ENCODE measurements around the gene STUB1.

The STUB1 gene

DNA sequence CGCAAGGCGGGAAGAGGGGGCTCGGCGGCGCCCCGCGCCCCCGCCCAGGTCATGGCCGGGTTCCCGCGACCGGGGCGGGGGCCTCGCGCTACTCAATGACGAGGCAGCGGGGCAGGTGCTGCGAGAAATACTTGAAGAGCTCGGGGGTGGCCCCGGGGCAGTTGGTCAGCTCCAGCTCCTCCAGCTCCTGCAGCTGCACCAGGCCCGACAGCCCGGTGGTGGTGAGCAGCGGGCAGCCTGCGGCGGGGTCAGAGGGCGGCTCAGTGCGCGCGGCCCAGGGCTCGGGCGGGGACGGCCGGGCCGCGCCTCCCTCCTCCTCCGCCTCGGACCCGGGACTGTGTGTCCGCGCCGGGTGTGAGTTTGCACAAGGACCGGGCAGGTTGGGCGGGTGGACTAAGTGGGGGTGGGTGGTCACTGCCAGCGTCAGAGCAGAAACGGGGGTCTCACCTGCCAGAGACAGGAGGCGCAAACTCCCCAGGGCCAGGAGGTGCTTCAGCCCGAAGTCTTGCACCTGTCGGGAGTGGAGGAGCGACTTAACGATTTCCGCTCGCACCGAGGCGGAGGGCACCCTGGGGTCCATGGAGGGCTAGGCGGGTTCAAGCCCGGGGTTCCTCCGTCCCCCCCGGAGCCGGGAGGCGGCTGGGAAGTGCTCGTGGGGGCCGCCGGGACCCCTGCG, 14.1 kb downstream of the STUB1 start:
- no peak for DNase-seq (ENCODE audit: low spot score)
- FAIRE-seq = no peak

DNA sequence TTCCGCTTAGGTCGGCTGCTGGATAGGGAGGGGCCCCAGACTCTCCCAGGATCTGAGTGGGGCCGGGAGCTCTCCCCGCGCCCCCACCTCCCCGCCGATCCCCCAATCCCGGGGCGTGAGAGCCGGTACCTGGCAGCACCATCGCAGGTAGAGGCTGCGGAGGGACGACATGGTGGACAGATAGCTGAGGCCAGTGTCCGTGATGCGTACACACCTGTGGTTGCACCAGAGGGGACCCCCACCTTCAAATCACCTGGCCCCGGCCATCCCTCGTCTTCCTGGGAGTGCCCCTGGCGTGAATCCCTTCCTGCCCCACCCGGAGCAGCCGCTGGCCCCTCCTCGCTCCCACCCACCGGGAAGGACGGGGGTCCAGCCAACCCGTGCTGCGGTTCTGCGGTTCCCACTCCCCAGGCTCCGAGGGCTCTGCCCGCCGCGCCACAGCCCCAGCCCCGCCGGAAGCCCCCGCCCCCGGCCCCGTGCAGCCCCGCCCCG, 14.7 kb downstream of the STUB1 start:
- DNase-seq (ENCODE audit: low spot score) (no peak), FAIRE-seq (no peak)

DNA sequence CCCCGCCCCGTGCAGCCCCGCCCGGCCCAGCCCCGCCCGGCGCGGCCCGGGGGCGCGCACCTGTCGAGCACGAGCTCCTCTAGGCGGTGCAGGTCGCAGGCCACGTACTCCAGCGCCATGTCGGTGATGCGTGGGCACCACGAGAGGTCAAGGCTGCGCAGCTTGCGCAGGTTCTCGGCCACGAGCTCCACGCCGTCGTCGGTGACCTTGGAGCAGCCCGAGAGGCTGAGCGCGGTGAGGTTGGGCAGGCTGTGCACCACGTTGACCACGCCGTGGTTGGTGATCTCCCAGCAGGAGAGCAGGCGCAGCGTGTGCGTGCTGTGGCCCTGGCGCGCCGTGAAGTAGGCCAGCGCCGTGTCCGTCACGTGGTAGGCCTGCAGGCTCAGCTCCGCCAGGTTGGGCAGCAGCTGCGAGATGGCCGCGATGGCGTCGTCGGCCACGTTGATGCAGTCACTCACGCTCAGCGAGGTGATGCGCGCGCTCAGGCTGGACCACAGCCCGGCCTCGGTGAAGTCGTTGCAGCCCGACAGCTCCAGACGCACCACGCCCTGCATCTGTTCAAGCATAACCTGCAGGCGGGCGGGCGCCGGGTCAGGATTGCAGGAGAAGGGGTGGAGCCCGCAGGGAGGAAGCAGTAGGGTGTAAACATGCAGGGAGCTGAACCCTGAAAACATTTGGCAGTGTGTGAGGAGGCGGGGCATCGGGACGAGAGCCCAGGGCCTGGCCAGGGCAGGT, 15.3 kb downstream of the STUB1 start:
- DNase-seq (ENCODE audit: low spot score) = no peak

DNA sequence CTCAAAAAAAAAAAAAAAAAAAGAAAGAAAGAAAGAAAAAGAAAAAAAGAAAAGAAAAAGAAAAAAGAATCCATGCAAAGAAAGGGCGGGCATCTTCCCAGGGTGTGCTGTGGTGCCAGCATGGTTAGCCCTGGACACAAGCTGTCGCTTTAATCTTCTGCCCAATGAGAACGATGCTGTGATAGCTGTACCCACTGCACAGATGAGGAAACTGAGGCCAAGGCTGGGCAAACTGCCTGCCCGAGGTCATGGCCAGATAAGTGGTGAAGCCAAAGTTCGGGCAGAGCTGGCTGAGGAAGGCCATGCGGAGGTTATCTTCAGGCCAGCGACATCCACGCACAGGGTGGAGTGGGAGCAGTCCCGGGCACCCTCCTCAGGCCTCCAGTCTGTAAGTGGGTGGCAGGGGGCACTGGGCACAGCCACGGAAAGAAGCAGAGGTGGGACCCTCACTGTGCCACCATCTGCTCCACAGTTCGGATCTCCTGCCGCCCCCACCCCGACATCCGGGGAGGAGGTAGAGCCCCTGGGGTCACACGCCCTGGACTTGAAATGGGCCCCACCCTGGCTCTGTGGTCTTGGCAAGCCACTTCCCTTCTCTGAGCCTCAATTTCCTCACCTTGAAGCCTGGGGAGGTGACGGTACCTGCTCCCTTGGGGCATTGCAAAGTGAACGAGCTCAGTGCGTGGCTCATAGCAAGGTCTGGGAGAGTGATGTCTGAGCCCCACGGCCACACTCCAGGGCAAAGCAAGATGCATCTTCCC, 18.9 kb downstream of the STUB1 start:
- FAIRE-seq = no peak
- no peak for DNase-seq (ENCODE audit: low spot score)

More for the DNA sequence above, 15.3 kb downstream of the STUB1 start:
- FAIRE-seq = no peak

DNA sequence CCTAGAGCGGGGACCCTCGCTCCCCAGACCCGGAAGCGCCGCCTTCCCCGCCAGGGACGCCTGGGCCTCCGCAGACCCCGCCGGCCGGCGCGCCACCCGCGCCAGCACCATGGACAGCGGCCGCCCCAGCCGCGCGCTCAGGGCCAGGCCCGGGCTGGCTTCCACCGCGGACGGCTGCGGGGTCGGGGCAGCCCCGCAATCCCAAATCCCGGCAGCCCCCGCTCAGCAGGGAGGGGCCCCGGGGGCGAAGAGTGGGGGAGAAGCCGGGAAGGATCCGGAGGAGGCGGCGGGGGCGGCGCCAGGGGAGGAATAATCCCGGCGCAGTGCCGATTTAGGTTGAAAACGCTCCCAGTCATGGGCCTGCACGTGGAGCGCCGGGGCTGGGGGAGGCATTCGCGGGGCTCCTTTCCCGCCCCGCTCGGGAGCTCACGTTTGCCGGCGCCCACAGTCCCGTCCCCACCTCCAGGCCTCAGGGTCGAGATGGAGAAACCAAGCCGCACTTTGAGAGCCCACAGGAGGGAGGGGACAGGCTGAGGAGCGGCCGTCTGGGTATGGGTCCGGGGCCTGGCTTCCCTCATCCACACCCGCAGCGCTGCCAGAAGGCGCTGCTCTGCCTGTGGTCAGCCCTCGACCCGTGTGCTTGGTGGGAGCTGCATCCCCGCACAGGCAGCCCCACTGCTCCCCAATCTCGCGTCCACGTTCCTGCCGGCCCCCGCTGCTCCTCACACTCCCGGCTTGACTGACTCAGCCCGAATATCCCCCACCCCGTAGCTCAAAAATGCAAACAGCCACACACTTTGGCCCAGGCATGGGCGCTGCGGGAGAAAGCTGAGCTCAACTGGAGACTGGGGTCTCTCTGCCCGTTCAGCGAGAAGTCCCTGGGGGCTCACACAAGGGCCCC, 20.7 kb downstream of the STUB1 start:
- FAIRE-seq = no peak

DNA sequence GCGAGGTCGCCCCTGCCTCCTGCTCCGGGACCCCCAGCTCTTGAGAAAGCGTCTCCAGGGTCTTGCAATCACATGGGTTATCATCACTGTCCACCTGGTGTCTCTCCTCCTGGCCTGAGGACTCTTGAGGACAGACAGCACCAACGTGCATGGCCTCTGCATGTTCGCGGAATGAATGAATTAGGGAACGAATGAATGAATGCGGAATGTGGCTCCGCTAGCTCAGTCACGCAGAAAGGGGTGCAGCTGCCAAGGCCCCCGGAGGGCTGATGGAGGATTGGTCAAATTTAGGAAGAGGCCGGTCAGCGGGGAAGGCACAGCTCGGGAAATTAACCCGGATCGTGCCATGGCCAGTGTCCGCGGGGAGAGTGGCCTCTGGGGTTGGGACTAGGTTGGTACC, 22.1 kb downstream of the STUB1 start:
- DNase-seq (ENCODE audit: low spot score) (no peak), FAIRE-seq (no peak)

More for the DNA sequence above, 20.7 kb downstream of the STUB1 start:
- no peak for DNase-seq (ENCODE audit: low spot score)

DNA sequence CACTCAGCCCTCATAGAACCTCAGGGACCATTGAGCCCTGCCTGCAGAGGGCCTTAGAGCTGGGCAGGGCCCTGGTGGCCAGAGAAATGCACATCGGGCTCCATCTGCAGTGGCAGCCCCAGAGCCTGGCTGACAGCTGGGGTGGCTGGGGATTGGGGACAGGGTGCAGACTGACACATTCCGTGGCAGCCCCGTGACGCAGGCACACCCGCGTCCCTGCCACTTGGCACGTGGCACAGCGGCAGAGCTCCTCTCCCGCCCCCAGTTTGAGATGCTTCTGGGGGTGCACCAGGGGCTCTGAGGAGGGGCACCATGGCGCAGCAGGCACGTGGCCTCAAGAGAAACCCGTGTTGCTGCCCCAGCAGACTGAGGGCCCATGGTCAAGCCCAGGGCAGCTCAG, 23.2 kb downstream of the STUB1 start:
- FAIRE-seq (no peak), DNase-seq (ENCODE audit: low spot score) (no peak)

DNA sequence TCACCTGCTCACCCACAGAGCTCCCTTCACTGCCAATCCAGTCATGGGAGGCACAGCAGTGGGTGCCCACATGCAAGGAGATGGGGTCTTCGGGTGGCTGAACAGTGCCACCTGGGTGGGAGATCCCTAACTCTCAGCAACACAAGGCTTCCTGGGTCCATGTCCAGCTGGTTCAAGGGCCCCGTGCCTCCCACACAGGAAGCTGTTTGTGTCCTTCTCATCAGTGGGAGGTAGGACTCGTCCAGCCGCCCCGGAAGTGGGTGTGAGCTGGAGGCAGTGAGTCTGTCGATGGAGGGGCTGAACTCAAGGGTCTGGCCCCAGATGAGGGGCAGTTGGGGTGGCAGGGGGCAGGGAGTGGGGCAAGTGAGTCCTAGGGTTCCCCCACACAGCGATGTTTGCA, 23.8 kb downstream of the STUB1 start:
- FAIRE-seq (no peak), DNase-seq (ENCODE audit: low spot score) (no peak)

DNA sequence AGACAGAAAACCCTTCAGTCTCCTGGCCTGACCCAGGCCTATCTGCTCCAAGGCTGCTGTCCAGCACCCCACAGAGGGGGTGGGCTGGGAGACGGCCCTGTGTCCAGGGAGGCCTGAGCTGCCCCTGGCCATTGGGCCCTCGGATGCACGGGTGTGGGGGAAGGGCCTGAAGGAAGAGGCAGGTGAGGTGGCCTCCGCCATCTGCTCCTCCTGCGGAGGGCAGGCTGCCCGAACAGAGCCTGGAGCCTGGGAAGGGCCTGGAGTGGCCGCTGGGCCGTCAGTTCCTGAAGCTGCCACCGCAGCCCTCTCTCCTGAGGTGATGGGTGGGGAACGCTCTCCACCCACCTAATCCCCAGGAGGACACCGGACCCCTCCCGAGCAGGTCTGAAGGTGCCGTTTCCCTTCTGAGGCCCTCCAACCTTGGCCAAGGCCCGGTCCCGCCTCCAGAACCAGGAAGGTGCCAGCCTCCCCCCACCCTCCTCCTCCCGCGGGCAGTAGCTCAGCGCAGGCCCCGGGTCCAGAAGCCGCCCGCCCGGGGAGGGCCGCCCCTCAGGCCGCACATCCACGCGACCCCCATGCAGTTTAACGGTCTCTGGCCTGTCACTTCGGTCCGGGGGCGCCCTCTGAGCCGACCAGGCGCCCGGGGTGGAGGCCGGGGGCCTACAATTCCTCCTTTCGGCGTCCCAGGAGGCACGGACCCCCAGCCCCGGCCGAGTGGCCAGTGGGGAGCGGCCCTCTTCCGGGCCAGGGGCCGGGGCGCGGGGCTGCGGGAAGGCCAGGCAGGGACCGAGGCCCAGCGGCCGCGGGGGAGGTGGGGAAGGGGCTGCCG, 24.6 kb downstream of the STUB1 start:
- FAIRE-seq (no peak), DNase-seq (ENCODE audit: low spot score) (no peak)

DNA sequence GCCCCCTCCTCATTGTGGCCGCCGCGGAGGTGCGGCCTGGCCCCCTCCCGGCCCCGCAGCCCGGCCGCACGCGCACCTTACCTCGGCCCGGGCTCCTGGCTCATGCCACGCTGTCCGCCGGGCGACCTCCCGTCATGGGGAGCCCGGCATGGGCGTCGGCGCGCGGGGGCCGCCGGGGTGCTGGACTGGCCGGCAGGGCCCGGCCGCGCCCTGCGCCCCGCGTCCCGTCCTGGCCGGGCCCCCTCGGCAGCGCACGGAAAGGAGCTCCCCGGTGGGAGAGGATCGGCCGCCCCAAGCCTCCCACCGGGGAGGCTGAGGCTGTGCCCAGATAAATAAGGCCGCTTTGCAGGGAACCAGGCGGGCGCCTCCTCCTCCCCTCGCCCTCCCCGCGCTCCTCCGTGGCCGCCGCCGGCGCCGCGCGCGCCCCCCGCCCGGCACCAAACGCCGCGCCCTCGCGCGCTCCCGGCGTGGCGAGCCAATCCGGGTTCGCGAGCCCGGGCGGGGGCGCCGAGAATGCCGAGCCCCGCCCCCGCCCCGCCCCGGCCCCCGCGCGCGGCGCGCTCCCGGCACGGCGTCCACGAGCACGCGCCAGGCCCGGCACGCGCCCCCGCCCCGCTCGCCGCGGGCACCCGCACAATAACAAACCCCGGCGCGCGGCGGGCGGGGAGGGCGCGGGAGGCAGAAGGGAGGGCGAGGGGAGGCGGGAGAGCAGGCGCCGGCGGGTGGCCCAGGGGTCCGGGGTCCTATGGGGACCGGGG, 25.4 kb downstream of the STUB1 start, which contains the start of gene FBXL16:
Gene FBXL16 (minus strand): TSS at position 371 of the 758 bp plus-strand sequence. CDS start 8,396 bp downstream, outside the sequence.
- DNase-seq (ENCODE audit: low spot score) (no peak), FAIRE-seq (no peak)

DNA sequence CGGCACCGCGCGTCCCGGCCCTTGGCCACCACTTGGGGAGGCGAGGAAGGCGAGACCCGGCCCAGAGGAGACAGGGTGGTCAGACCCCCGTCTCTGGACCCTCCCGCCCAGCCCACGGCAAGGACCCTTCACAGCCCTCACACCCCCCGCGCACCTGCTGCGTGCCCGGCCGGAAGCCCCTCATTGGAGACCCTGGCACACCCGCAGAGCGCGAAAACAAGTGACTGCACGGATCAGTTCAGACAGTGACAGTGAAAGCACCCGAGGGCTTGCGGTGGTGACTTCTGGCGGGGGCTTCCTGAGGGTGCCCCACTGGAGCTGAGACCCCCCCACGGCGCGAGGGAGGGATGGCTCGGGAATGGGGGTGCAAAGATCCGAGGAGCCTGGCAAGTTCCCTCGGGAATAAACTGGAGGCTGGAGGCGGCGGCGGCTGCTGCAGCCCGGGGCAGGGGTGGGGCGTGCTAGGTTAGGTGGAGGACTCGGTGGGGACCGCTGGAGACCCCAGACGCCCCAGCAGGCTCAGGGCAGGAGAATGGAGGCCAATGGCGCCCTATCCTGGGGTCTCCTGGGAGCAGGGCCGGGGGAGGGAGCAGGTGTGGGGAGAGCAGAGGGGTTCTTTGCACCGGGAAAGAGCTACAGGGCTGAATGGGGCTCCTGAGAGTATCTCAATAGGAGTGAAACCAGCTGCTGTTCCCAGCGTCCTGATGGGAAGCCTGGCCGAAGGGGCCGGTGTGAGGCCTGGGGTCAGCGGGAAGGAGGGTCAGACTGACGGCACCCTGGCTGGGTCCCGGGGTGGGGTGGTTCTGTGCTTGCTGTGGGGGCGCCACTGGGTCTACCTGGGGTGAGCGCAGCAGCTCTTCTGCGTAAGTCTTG, 26.2 kb downstream of the STUB1 start:
- FAIRE-seq = no peak
- no peak for DNase-seq (ENCODE audit: low spot score)

DNA sequence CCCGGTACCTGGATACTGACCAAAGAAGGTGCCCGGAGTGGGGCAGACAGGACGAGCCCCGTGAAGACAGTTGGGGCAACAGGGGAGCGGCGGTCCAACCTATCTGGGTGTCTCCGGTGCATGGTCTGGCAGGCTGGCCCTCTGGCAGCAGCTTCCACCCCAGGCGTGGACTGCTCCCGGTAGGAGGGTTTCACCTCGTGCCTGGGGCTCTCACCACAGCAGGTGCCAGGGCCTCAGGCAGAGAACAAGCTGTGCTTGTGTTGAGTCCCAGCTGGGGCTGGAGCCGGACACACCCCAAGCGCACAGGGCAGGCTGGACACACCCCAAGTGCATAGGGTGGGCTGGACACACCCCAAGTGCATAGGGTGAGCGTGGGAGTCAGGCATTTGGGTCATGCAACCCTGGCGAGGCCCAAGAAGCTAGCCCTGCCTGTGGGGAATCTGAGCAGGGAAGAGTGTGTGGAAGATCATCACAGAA, 26.9 kb downstream of the STUB1 start:
- no peak for FAIRE-seq

DNA sequence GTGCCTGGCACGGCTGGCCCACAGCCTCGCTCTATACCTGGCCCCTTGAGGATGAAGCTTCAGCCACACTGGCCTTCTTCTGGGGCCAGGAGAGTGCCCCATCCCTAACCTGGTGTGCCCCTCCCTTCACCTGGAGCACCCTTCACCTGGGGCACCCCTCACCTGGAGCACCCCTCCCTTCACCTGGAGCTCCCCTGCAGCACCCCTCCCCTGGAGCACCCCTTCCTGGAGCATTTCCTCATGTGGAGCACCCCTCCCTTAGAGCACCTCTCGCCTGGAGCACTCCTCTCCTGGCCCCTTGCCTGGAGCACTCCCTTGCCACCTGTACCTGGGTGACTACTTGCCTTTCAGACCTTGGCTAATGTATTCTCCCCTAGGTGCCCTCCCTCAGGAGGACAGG, 27.8 kb downstream of the STUB1 start:
- FAIRE-seq = no peak
- DNase-seq (ENCODE audit: low spot score) = no peak

More for the DNA sequence above, 26.9 kb downstream of the STUB1 start:
- DNase-seq (ENCODE audit: low spot score) = no peak

DNA sequence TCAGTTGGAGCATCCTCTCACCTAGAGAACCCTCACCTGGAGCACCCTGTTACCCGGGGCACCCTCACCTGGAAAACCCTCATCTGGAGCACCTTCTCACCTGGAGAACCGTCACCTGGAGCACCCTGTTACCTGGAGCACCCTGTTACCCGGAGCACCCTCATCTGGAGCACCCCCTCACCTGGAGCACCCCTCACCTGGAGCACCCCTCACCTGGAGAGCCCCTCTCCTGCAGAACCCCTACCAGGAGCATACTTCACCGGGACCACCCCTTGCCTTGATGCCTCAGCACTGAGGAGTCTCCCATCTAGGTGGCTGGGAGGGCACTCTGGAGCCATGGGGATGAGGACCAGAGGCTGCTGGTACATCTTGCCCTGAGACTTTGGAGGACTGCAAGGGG, 28.7 kb downstream of the STUB1 start:
- FAIRE-seq = no peak
- no peak for DNase-seq (ENCODE audit: low spot score)

DNA sequence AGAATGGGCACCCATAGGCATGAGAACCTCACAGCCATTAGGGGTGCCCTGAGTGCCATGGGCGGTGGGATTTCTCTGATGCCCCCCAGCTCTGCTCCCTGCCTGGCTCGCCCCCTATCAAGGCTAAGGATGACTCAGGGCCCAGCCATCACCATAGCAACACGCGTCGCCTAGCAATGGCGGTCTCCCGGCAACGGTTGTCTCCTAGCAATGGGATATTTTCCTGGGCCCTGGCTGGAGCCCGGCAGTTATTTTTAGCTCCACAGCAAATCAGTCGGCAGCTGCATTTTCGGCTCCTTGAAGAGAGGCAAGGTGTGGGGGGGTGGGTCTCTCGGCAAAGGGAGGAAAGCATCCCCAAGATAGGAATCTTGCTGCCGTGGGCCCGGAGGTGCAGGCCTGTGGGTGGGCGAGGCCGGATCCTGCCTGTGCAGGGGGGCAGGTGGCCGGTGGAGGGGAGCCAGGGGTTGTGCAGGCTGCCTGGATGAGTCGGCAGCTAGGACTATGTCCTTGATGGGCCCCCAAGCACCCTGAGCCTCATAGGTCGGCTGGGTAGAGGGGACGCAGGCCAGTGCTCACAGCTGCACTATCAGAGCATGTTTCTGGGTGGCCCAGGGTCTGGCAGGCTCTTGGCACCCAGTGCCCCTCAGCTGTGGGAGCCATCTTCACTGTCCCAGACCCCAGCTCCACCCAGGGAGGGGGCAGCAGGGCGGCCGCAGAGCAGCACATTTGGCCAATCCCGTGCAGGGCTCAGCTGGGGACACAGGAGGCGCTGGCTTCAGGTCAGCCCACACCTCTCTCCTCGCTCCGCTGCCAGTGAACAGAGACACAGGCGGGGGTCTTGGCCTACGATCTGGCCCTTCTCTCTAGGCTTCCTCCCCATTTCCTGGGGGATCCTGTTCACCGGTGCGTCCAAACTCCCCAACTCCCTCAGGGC, 29.6 kb downstream of the STUB1 start:
- no peak for FAIRE-seq
- DNase-seq (ENCODE audit: low spot score) = peak; percentile 83

DNA sequence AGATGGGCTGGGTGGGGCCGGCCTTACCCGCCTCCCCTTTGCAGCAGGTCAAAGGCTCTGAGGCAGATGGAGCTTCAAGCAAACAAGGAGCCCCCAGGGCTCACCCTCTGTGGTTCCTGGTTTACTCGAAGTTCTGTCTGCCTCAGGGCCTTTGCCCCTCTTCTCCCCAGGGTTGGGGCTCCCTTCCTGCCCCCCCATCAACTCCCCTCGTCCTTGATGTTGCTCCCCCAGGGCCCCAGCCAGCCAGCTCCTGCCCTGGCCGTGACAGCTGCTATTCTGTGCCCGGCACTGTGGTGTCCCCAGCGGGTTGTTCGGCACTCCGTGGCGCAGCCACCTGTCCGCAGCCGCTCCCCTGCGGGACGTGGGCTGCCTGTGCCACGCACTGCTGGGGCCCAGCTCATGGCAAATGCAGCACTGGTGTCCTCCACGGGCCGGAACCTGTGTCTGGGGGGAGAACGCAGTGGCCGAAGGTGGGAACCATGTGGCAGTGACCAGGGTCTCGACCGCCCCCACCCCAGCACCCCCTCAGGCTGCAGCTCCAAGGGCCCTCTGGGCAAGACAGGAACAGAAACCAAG, 30.4 kb downstream of the STUB1 start:
- no peak for DNase-seq (ENCODE audit: low spot score)
- no peak for FAIRE-seq

DNA sequence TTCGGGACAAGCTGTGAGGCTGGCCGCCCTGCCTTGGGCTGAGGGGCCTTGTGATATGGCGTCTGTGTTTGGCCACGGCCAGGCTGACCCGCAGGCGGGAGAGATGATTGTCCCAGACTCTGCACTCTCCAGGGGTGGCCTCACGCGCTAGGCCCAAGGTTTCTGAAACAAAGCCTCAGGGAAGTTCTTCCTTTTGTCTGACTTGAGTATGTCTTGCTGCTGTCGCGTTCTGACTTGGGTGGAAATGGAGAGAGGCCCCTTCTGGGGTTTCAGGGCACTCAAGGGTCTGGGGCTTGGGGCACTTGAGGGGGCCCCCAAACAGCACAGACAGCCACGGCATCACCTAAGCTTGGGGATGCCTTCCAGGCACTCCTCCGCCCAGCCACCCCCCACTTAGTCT, 30.9 kb downstream of the STUB1 start:
- DNase-seq (ENCODE audit: low spot score) (no peak), FAIRE-seq (no peak)
